ENCODE measurements around the gene RASL11A.
A peak's percentile ranks its signal among the peaks of the same experiment; 100 is the strongest.
"Not testable (repeated sequence)": the region's sequence is repeated elsewhere in the genome, so short reads cannot be mapped to it uniquely, and the experiment has no call there.

The RASL11A gene

GRCh38 chr13:27270594-27271520 is at the start of gene RASL11A:
Gene RASL11A (plus strand): TSS chr13:27270830. CDS start chr13:27270945, 115 bp downstream.
- DNase-seq = peak; percentile 79

GRCh38 chr13:27222100-27222499 is 48.5 kb upstream of the RASL11A start:
- not testable (repeated sequence) for DNase-seq

- no peak for DNase-seq
These were observed 43.6 kb upstream of the RASL11A start for GRCh38 chr13:27226991-27227390.

DNA sequence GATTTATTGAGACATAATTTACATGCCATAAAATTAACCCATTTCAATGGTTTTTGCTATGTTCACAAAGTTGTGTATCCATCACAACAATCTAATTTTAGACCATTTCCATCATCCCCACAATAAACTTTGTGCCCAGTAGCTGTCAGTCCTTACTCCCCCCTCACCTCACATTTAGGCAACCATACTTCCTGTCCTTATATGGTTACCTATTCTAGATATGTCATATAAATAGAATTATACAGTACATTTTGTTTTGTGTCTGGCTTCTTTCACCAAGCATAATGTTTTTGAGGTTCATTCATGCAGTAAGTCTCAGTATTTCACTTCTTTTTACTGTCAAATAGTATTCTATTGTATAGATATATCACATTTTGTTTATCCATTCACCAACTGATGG is 42.5 kb upstream of the RASL11A start:
- no peak for DNase-seq

GRCh38 chr13:27229642-27230041 is 41.0 kb upstream of the RASL11A start:
- DNase-seq = no peak

- DNase-seq = no peak
These were observed 36.7 kb upstream of the RASL11A start for GRCh38 chr13:27233964-27234363.

GRCh38 chr13:27236478-27236877 is 34.2 kb upstream of the RASL11A start:
- DNase-seq = no peak

- DNase-seq = no peak
These were observed 27.9 kb upstream of the RASL11A start for GRCh38 chr13:27242702-27243101.

GRCh38 chr13:27245610-27246009 is 25.0 kb upstream of the RASL11A start:
- DNase-seq = no peak

- DNase-seq = no peak
These were observed 19.8 kb upstream of the RASL11A start for GRCh38 chr13:27250833-27251165.

DNA sequence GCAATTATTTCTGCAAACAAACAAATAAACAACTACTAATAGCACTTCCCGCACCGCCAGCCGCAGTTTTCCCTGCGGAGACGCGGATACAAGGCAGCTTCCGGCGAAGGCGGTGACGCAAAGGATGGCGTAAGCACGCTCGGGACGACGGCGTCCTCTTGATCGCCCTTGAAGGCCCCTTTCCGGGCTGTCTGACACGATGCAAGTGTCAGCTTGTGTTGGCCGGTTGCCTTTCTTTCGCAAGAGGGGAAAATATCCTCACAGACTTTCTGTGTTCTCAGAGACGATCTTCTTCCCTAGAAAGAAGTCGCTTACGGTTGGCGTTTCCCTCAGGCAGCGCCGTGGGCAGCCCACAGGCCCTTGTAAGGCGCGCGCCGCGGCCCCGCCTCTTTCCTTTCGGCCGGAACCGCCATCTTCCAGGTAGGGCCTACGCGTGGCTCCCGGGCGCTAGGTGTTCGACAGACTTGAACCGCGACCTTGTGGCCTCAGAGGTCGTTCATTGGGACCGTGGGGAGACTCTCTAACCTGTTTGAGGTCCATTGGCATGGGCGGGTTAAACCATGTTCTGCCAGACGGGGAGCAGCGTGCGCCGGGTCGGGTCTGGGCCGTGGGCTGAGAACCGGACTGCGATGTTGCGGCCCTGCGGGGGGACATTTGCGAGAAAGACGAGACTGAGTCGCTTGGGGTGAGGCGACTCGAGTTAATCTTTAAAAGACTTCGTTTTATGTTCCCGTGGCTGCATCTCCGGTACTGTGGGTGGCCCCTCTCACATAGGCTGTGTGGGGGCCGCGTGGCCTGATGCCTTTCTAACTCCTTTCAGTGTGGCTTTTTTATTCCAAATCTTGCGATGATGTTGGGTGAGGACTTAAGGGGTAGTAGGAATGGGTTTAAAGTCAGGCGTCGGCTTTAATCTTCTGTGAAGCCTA is 19.2 kb upstream of the RASL11A start, which contains the start of gene RPL21:
TSS of gene RPL21 (plus strand) at position 393 of the 926 bp plus-strand sequence. CDS start 2,219 bp downstream, outside the sequence.
- peak; percentile 92 for DNase-seq

DNA sequence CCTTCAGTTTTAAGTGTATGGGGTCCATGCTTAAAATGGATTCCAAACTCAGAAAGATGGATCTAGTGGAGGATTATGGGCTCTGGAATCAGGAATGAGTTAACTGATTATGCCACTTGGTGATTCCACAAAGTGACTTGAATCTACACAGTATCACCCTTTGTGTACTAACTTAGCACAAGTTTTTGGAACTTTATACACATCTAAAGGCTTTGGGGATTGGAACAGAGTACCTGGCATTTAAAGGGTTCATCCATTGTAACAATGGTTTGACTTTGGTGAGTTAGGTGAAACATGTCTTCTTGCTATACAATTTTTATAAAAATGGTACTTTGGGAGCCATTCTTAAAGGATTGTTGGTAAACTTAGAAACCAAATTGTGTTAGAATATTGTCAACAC is 18.2 kb upstream of the RASL11A start:
- no peak for DNase-seq

- DNase-seq = no peak
These were observed 13.4 kb upstream of the RASL11A start for GRCh38 chr13:27257233-27257568.

DNA sequence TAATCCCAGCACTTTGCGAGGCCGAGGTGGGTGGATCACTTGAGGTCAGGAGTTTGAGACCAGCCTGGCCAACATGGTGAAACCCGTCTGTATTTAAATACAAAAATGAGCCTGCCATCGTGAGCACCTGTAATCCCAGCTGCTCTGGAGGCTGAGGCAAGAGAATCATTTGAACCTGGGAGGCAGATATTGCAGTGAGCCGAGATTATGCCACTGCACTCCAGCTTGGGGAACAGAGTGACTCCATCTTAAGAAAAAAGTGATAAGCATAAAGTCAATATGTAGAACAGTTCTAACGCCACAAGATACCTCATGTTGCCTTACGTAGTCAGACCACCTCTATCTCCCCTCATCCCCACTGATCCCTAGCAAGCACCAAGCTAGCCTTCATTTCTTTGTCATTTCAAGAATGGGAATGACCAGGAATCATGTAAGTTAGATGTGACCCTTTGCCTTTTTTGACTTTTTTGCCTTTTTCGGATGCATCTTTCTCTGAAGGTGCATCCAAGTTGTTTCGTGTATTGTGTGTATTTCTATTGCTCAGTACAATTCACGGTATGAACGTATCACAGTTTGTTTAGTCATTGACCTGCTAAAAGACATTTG is 12.9 kb upstream of the RASL11A start:
- no peak for DNase-seq

DNA sequence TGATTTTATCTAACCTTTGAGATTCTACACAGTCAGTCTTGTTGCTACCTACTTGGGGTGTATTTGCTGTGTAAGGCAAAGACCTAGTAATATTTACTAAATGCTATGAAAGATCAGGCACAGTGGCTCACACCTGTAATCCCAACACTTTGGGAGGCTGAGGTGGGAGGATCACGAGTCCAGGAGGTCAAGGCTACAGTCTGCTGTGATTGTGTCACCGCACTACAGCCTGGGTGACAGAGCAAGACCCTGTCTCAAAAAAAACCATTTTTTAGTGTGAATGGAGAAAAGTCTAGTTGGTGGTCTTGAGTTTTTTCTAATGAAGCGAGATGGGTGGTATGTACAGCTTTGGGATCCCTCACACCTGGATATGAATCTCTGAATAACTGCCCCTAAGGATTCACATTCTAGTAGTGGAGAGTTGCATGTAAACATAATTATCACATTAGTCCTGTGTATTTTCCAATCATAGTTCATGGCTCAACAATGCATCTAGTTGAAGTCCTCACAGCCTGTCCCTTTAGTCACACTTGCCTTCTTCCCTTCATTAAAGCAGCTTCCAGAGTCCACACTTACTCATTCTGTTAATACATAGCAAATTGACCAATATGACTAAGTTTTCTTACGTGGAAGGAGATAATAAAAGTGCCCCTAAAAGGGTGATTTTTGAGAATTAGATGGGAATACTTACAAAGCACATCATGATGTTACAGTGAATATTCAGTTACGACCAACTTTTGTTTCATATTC is 11.8 kb upstream of the RASL11A start:
- DNase-seq = no peak

GRCh38 chr13:27259831-27260230 is 10.8 kb upstream of the RASL11A start:
- DNase-seq = no peak

DNA sequence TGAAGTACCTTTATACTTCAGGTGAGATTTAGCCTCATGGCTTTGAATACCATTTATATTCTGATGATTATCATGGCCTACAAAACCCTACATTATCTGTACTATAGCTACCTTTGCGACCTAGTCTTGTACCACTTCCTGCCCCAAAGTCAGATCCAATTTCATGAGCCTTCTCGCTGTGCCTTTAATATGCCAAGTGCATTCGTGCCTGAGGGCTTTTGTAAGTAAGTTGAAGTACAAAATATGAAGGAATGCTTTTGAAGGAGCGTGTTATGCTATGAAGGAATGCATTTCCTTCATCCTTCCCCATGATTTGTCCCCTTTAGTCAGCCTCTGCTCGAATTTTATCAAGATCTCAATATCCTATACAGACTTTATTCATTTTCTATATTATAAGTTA is 9.2 kb upstream of the RASL11A start:
- DNase-seq = no peak

- no peak for DNase-seq
These were observed 7.2 kb upstream of the RASL11A start for GRCh38 chr13:27263438-27263837.

DNA sequence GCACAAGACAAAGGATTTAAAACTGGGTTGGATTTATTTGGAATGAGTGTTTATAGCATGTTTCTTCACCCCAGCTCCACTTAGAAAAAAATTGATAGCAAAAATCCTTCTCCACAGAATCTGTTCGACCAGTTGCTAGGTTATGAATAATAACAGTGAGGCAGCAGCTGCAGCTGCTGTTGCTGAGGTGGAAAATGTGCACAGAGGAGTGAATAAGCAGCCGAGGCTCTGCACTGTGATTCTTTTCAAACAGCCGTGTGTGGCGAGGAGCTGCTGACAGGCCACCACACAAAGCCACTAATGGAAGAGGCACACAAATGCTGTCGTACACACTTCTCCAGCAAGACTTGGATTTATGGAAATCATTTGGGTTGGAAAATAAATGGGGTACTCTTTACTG is 6.4 kb upstream of the RASL11A start:
- no peak for DNase-seq

GRCh38 chr13:27264648-27265047 is 6.0 kb upstream of the RASL11A start:
- no peak for DNase-seq

- no peak for DNase-seq
These were observed 3.7 kb upstream of the RASL11A start for GRCh38 chr13:27266917-27267316.

GRCh38 chr13:27267596-27267995 is 3.0 kb upstream of the RASL11A start:
- DNase-seq = no peak
